Natural killer cell treated with Interleukin-12 subunit alpha and Interleukin-12 subunit beta and Interleukin-15 and Interleukin-18, amount 100 ng/mL, for 72 hours (primary cell): ENCODE results near the gene CHFR. TPM values are rescaled to one million over a fixed set of nuclear protein-coding genes. Genes with fewer than 3 reads are reported as not detected.
"Not testable (repeated sequence)": the region's sequence is repeated elsewhere in the genome, so short reads cannot be mapped to it uniquely, and the experiment has no call there.

Experiments used
- ATAC-seq, 2 donors: fragments of 150-1000 bp; cut with Tn5 transposase in 1 of 2; sonication (Bioruptor Pico), chemical (Tn5 transposase) in 1 of 2; 2 replicates each; pipeline ENCODE4 v1.10.0; 2021
- DNase-seq: peaks from one replicate; pipeline ENCODE4 v3.0.0; 2022; ENCODE audit warnings: low spot score
- H3K27ac Mint-ChIP-seq, 2 donors: 1 replicate in 1 of 2; 2 replicates in 1 of 2; pipeline ENCODE4 v1.8.0; 2022; ENCODE audit warnings: mixed read lengths in 2 of 2, mild to moderate bottlenecking in 1 of 2, moderate library complexity in 1 of 2
- H3K27me3 Mint-ChIP-seq, 2 donors: 1 replicate in 1 of 2; 2 replicates in 1 of 2; pipeline ENCODE4 v1.8.0; 2022; ENCODE audit warnings: mixed read lengths in 2 of 2
- H3K36me3 Mint-ChIP-seq: one replicate; pipeline ENCODE4 v1.8.0; 2022; ENCODE audit warnings: mixed read lengths
- H3K4me1 Mint-ChIP-seq, 2 donors: 1 replicate in 1 of 2; 2 replicates in 1 of 2; pipeline ENCODE4 v1.8.0; 2022; ENCODE audit warnings: low read depth in 2 of 2, mixed read lengths in 2 of 2, mild to moderate bottlenecking in 1 of 2
- H3K4me3 Mint-ChIP-seq: one replicate; pipeline ENCODE4 v1.8.0; 2022; ENCODE audit warnings: mixed read lengths
- H3K9me3 Mint-ChIP-seq: 2 replicates; pipeline ENCODE4 v1.8.0; 2022; ENCODE audit warnings: mixed read lengths
- total RNA-seq, 2 donors: library from RNA; stranded (reverse); gene quantifications; one replicate each; pipeline ENCODE4 v1.2.3, GENCODE V29; 2022

Gene CHFR
- total RNA-seq, 2 donors from 2014 or later, result 121 to 155 TPM

DNA sequence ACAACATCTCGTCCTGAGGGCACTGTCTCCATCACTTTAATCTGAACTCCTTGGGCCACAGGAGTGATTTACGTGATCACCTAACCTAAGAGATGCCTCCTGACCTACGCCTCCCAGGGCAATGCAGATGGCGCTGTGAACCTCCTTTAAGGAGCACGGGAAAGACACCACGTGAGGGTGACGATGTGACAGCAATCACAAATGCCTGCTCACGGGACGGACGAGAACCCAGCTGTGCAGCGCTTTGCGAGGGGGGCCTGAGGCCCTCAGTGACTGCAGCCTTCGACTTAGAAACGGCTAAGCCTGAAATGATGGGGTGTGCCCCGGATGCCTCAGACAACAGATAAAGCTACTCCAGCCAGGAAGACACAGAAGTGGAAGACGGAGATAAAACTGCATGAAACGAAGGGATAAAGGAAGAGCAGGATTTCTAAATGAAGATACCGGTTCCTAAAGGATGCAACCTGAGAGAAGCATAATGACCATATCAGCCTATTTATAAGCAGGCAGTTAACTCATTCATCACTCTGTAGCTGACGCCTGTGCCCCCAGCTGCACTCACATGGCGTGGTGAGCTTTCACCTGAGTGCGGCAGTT, 44.9 kb downstream of the CHFR start:
- no peak for DNase-seq
- Mint-ChIP-seq H3K4me1 (peaks cover 0 to 6% of the 10 kb centered on the region in 2 donors), H3K36me3 (peaks cover 18% of the 10 kb centered on the region), H3K27me3 (no peaks in the 10 kb centered on the region), H3K4me3 (no peak overlapping the region), H3K27ac (no peak overlapping the region), H3K9me3 (no peaks in the 10 kb centered on the region)
- no peak for ATAC-seq

GRCh38 chr12:132841151-132841550, 46.3 kb downstream of the CHFR start:
- Mint-ChIP-seq H3K9me3 (no peaks in the 10 kb centered on the region), H3K36me3 (peaks cover 18% of the 10 kb centered on the region), H3K27ac (no peak overlapping the region), H3K27me3 (no peaks in the 10 kb centered on the region), H3K4me3 (no peak overlapping the region), H3K4me1 (peaks cover 0 to 9% of the 10 kb centered on the region in 2 donors)
- ATAC-seq, result no peak
- DNase-seq, result no peak

GRCh38 chr12:132840536-132840935, 46.9 kb downstream of the CHFR start:
- Mint-ChIP-seq H3K36me3 (peaks cover 12% of the 10 kb centered on the region), H3K9me3 (no peaks in the 10 kb centered on the region), H3K4me1 (peaks cover 0 to 9% of the 10 kb centered on the region in 2 donors), H3K27me3 (no peaks in the 10 kb centered on the region), H3K27ac (no peak overlapping the region), H3K4me3 (no peak overlapping the region)
- ATAC-seq (no peak), DNase-seq (no peak)

GRCh38 chr12:132839558-132840235, 47.7 kb downstream of the CHFR start:
- Mint-ChIP-seq H3K27ac (no peak overlapping the region), H3K4me1 (peaks cover 0 to 14% of the 10 kb centered on the region in 2 donors), H3K4me3 (no peak overlapping the region), H3K27me3 (no peaks in the 10 kb centered on the region), H3K36me3 (peaks cover 12% of the 10 kb centered on the region), H3K9me3 (no peaks in the 10 kb centered on the region)
- no peak for DNase-seq
- ATAC-seq, result no peak

DNA sequence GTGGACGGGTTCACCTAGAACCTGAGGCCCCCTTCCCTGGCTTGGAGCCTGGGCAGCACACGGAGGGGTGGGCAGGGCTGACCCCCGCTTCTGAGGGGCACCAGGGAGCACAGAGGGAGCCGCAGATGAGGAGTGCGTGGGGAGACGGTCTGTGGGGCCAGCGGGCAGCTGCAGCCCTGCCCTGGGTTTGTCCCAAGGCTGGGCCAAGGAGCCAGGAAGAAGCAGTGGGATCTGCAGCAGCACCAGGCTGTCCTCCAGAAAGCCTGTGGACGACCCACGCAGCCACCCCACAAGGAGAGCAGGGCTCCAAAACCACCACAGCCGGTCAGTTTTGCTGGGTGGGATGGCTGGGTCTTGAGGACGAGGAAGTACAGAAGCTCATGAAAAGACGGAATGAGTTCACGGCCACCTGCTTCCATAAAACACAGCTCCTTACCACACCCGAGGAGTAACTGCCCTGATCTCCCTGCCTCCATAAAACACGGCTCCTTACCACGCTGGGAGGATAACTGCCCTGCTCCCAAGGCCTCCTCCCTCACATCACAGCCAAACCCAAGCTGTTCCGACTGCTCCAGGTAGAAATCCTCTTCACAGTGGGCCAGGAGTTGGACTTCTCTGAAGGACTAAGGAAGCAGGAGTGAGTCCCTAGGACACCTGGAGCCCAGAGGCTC, 48.9 kb downstream of the CHFR start:
- Mint-ChIP-seq H3K4me1 (peaks cover 0 to 17% of the 10 kb centered on the region in 2 donors), H3K9me3 (no peaks in the 10 kb centered on the region), H3K27me3 (no peaks in the 10 kb centered on the region), H3K36me3 (peaks cover 13% of the 10 kb centered on the region), H3K4me3 (no peak overlapping the region), H3K27ac (no peak overlapping the region)
- peak in 1 of 2 donors; percentile 4 for ATAC-seq
- no peak for DNase-seq

DNA sequence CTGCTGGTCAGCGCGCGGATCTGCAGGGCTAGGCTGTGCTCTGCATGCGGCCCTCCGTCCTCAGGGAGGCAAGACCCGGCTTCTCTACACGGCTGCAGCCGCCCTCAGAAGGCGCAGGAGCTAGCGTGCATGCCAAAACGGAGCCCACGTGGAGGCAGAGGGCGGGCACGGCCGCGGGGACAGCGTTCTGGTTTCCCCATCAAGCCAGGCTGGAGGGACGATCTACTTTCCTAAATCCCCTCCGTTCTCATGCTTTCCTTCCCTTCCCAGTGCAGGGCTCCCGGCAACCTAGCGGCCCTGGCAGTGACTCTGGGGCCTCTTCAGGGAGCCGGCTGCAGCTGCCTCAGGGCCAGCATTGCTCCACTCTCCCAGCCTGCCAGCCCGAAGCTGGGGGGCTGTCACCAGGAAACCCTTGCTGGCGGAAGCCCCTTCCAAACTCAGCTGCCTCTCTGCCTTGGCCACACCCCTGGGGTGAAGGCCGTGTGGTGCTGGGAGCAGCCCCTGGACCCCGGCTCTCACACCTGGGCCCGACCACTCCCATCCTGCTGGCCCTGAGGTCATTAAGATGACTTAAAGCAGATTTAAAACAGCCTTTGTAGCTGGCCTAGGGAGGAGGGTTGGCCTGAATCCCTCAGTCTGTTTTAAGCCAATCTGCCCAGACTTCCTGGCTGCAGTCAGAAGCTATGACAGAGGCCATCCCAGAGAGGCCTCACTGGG, 49.6 kb downstream of the CHFR start:
- Mint-ChIP-seq H3K4me1 (peaks cover 0 to 19% of the 10 kb centered on the region in 2 donors), H3K9me3 (no peaks in the 10 kb centered on the region), H3K27me3 (no peaks in the 10 kb centered on the region), H3K36me3 (peaks cover 15% of the 10 kb centered on the region), H3K4me3 (no peak overlapping the region), H3K27ac (no peak overlapping the region)
- DNase-seq (no peak), ATAC-seq (peak in 1 of 2 donors; percentile 15)

GRCh38 chr12:132836795-132837331, 50.5 kb downstream of the CHFR start:
- H3K4me3 Mint-ChIP-seq, result no peak overlapping the region
- H3K4me1 Mint-ChIP-seq, result peaks cover 0 to 18% of the 10 kb centered on the region in 2 donors
- H3K36me3 Mint-ChIP-seq, result peaks cover 13% of the 10 kb centered on the region
- H3K27me3 Mint-ChIP-seq, result no peaks in the 10 kb centered on the region
- DNase-seq, result no peak
- H3K9me3 Mint-ChIP-seq, result no peaks in the 10 kb centered on the region
- peak overlapping the region in 1 of 2 donors; percentile 33 for H3K27ac Mint-ChIP-seq
- ATAC-seq, result no peak

GRCh38 chr12:132836230-132836629, 51.2 kb downstream of the CHFR start:
- not testable (repeated sequence) for ATAC-seq, DNase-seq, H3K9me3 Mint-ChIP-seq, H3K4me3 Mint-ChIP-seq, H3K27me3 Mint-ChIP-seq
- H3K27ac Mint-ChIP-seq, result peak overlapping the region in 1 of 2 donors; percentile 33
- peaks cover 11% of the 10 kb centered on the region for H3K36me3 Mint-ChIP-seq
- H3K4me1 Mint-ChIP-seq, result peaks cover 0 to 18% of the 10 kb centered on the region in 2 donors

DNA sequence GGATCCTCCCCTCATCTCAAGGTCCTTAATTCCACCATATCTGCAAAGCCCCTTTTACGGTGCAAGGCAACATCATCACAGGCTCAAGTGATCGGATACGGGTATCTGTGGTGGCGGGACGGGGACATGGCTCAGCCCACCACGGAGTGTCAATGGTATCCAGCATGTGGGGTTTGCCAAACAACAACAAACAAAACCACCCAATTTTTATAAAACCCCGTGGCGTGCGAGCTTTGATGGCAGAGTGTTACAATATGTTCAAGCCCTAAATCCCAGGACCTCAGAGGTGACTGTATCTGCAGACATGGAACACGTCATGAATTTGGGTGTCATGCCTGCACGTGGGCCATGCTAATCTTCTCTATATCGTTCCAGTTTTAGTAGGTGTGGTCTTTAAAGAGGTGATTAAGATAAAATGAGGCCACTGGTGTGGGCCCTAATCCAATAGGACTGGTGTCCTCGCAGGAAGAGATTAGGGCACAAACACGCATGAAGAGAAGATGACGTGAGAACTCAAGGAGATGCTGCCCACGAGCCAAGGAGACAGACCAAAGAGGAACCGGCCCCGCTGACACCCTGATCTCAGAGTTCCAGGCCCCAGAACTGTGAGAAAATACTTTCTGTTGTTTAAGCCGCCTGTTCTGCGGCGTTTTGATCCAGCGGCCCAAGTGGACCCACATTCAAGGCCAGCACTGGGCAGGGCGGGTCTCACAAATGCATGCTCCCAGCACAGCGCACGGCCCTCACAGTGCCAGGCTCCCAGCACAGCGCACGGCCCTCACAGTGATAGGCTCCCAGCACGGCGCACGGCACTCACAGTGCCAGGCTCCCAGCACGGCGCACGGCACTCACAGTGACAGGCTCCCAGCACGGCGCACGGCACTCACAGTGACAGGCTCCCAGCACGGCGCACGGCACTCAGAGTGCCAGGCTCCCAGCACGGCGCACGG, 52.1 kb downstream of the CHFR start:
- H3K4me3 Mint-ChIP-seq, result no peak overlapping the region
- H3K36me3 Mint-ChIP-seq, result peaks cover 10% of the 10 kb centered on the region
- H3K9me3 Mint-ChIP-seq, result no peaks in the 10 kb centered on the region
- no peaks in the 10 kb centered on the region for H3K27me3 Mint-ChIP-seq
- DNase-seq (no peak), ATAC-seq (no peak)
- peaks cover 0 to 18% of the 10 kb centered on the region in 2 donors for H3K4me1 Mint-ChIP-seq
- peak overlapping the region in 1 of 2 donors; percentile 54 for H3K27ac Mint-ChIP-seq

DNA sequence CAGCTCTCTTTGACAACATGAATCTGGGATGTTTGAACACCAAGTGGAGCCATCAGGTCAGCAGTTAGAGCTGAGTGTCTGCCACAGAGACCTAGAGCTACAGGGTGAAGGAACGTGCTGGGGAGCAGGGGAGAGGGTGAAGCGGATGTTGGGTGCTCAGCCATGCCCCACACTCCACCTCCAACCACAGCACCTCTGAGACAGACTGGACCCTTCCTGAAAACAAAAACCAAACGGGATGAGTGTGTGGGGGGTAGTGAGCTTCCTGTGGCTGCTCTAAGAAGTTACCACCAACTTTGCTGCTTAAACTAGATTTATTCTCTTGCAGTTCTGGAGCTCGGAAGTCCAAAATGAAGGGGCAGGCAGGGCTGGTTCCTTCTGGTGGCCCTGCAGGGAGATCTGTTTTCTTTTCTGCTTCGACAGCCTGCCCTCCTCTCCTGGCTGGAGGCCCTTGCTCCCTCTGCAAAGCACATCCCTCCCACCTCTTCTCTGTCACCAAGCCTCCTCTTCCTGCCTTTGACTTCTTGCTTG, 53.2 kb downstream of the CHFR start:
- H3K9me3 Mint-ChIP-seq, result no peaks in the 10 kb centered on the region
- H3K27me3 Mint-ChIP-seq, result no peaks in the 10 kb centered on the region
- H3K4me3 Mint-ChIP-seq, result peak overlapping the region; percentile 30
- ATAC-seq, result peak; percentile 48 to 53
- no peak for DNase-seq
- H3K27ac Mint-ChIP-seq, result peak overlapping the region; percentile 40 to 54
- peaks cover 6 to 18% of the 10 kb centered on the region in 2 donors for H3K4me1 Mint-ChIP-seq
- peaks cover 10% of the 10 kb centered on the region for H3K36me3 Mint-ChIP-seq

DNA sequence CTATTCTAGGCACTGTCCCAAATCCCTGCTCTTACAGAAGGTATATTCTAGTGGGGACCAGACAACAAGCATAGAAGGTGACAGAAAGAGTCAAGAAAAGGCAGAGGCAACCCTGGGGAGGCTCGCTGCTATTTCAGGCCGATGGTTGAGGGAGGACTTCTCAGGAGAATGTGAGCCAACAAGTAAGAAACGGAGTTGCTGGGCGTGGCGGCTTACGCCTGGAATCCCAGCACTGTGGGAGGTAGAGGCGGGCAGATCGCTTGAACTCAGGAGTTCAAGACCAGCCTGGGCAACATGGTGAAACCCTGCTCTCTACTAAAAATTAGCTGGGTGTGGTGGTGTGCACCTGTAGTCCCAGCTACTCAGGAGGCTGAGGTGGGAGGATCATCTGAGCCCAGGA, 54.1 kb downstream of the CHFR start:
- peaks cover 10% of the 10 kb centered on the region for H3K36me3 Mint-ChIP-seq
- DNase-seq (no peak), ATAC-seq (no peak)
- no peak overlapping the region for H3K4me3 Mint-ChIP-seq
- no peaks in the 10 kb centered on the region for H3K27me3 Mint-ChIP-seq
- H3K27ac Mint-ChIP-seq, result peak overlapping the region; percentile 40 to 54
- peaks cover 7 to 18% of the 10 kb centered on the region in 2 donors for H3K4me1 Mint-ChIP-seq
- no peaks in the 10 kb centered on the region for H3K9me3 Mint-ChIP-seq

DNA sequence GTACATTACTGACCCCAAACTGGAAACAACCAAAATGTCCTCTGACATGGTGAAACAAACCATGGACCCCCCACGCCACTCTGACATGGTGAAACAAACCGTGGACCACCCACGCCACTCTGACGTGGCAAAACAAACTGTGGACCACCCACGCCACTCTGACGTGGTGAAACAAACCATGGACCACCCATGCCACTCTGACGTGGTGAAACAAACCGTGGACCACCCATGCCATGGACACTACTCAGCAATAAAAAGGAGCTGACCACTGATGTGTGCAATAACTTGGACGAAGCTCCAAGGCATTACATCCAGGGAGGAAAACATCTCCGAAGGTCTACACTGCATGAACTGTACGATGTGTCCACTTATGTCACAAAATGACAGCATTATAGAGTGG, 55.6 kb downstream of the CHFR start:
- peaks cover 22 to 31% of the 10 kb centered on the region in 2 donors for H3K4me1 Mint-ChIP-seq
- H3K27me3 Mint-ChIP-seq, result no peaks in the 10 kb centered on the region
- H3K4me3 Mint-ChIP-seq, result no peak overlapping the region
- ATAC-seq (no peak), DNase-seq (no peak)
- H3K9me3 Mint-ChIP-seq, result no peaks in the 10 kb centered on the region
- no peak overlapping the region for H3K27ac Mint-ChIP-seq
- H3K36me3 Mint-ChIP-seq, result peaks cover 14% of the 10 kb centered on the region
